Liver (tissue), 9 donors: ENCODE data around the gene PLA2G2F. TPM values are rescaled to one million over a fixed set of nuclear protein-coding genes. Genes with fewer than 3 reads are reported as not detected.
A peak's percentile ranks its signal among the peaks of the same experiment; 100 is the strongest.

Experiments used
- DNase-seq: peaks from one replicate; pipeline ENCODE4 v3.0.0-alpha.2; 2017; ENCODE audit warnings: low spot score
- H3K27ac ChIP-seq, 2 donors: one replicate each; pipeline ENCODE4 v1.7.0; 2013; ENCODE audit warnings: inconsistent platforms in 2 of 2, low read length in 2 of 2, control low read depth in 1 of 2, low read depth in 1 of 2, mild to moderate bottlenecking in 1 of 2
- H3K27me3 ChIP-seq, 4 donors: one replicate each; pipeline versions ENCODE4 v1.6.1 to v1.7.0; 2013; ENCODE audit warnings: low read length in 3 of 4, inconsistent platforms in 1 of 4, mild to moderate bottlenecking in 1 of 4, moderate library complexity in 1 of 4; ENCODE audit not compliant: control insufficient read depth in 4 of 4, insufficient read depth in 4 of 4
- H3K36me3 ChIP-seq, 4 donors: one replicate each; pipeline versions ENCODE4 v1.6.1 to v1.7.0; 2013; ENCODE audit warnings: low read length in 3 of 4, mild to moderate bottlenecking in 3 of 4, low read depth in 1 of 4, moderate library complexity in 1 of 4; ENCODE audit not compliant: control insufficient read depth in 4 of 4, insufficient read depth in 3 of 4
- H3K4me1 ChIP-seq, 4 donors: one replicate each; pipeline versions ENCODE4 v1.6.1 to v1.7.0; 2013; ENCODE audit warnings: low read length in 3 of 4, mild to moderate bottlenecking in 3 of 4, moderate library complexity in 1 of 4; ENCODE audit not compliant: control insufficient read depth in 4 of 4, insufficient read depth in 4 of 4
- H3K4me3 ChIP-seq, 3 donors: one replicate each; pipeline versions ENCODE4 v1.6.1 to v1.7.0; 2013; ENCODE audit warnings: low read length in 3 of 3, control low read depth in 1 of 3, low read depth in 1 of 3, mild to moderate bottlenecking in 1 of 3
- H3K9ac ChIP-seq, 2 donors: one replicate each; pipeline ENCODE4 v1.7.0; 2013; ENCODE audit warnings: low read length in 2 of 2, mild to moderate bottlenecking in 2 of 2, moderate library complexity in 2 of 2, control low read depth in 1 of 2, low read depth in 1 of 2
- H3K9me3 ChIP-seq, 4 donors: one replicate each; pipeline versions ENCODE4 v1.6.1 to v1.7.0; 2013; ENCODE audit warnings: low read length in 3 of 4; ENCODE audit not compliant: control insufficient read depth in 4 of 4
- ATF3 ChIP-seq: IDR thresholded peaks from 2 replicates; pipeline ENCODE4 v1.6.1; 2016; ENCODE audit warnings: antibody characterized with exemption
- CTCF ChIP-seq: fragments of 150-350 bp; IDR thresholded peaks from 2 replicates; pipeline ENCODE4 v1.5.1; 2017; ENCODE audit warnings: improper control_type of control experiment, low read depth, low read length; ENCODE audit not compliant: missing input control
- EGR1 ChIP-seq, 2 donors: IDR thresholded peaks; 2 replicates each; pipeline ENCODE4 v1.6.1; 2016 to 2018; ENCODE audit warnings: antibody characterized with exemption in 2 of 2, low read depth in 2 of 2
- FOXA1 ChIP-seq: IDR thresholded peaks from 2 replicates; pipeline ENCODE4 v1.6.1; 2016; ENCODE audit warnings: antibody characterized with exemption
- FOXA2 ChIP-seq: IDR thresholded peaks from 2 replicates; pipeline ENCODE4 v1.6.1; 2016; ENCODE audit warnings: antibody characterized with exemption
- GABPA ChIP-seq, 2 donors: IDR thresholded peaks in 1 of 2; conservative IDR thresholded peaks in 1 of 2; 2 replicates each; pipeline ENCODE4 v1.6.1; 2016; ENCODE audit warnings: antibody characterized with exemption in 2 of 2, mild to moderate bottlenecking in 1 of 2, moderate library complexity in 1 of 2
- HNF4A ChIP-seq, 2 donors: conservative IDR thresholded peaks; 2 replicates each; pipeline ENCODE4 v1.6.1; 2016; ENCODE audit warnings: antibody characterized with exemption in 2 of 2, mild to moderate bottlenecking in 2 of 2
- HNF4G ChIP-seq: IDR thresholded peaks from 2 replicates; pipeline ENCODE4 v1.6.1; 2016; ENCODE audit warnings: antibody characterized with exemption
- JUND ChIP-seq, 2 donors: IDR thresholded peaks; 2 replicates each; pipeline ENCODE4 v1.6.1; 2016; ENCODE audit warnings: antibody characterized with exemption in 2 of 2
- MAX ChIP-seq: IDR thresholded peaks from 2 replicates; pipeline ENCODE4 v1.6.1; 2016; ENCODE audit warnings: antibody characterized with exemption
- NR2F2 ChIP-seq: IDR thresholded peaks from 2 replicates; pipeline ENCODE4 v1.6.1; 2016; ENCODE audit warnings: antibody characterized with exemption
- RAD21 ChIP-seq, 2 donors: IDR thresholded peaks; 2 replicates each; pipeline ENCODE4 v1.6.1; 2016; ENCODE audit warnings: antibody characterized with exemption in 2 of 2, mild to moderate bottlenecking in 2 of 2
- RXRA ChIP-seq, 2 donors: IDR thresholded peaks; 2 replicates each; pipeline ENCODE4 v1.6.1; 2017 to 2018; ENCODE audit warnings: antibody characterized with exemption in 2 of 2, mild to moderate bottlenecking in 1 of 2
- SP1 ChIP-seq: IDR thresholded peaks from 2 replicates; pipeline ENCODE4 v1.6.1; 2018; ENCODE audit warnings: antibody characterized with exemption, mild to moderate bottlenecking
- TAF1 ChIP-seq: conservative IDR thresholded peaks from 2 replicates; pipeline ENCODE4 v1.6.1; 2016; ENCODE audit warnings: antibody characterized with exemption, mild to moderate bottlenecking
- YY1 ChIP-seq: IDR thresholded peaks from 2 replicates; pipeline ENCODE4 v1.6.1; 2016; ENCODE audit warnings: antibody characterized with exemption, mild to moderate bottlenecking
- ZBTB33 ChIP-seq: IDR thresholded peaks from 2 replicates; pipeline ENCODE4 v1.6.1; 2016; ENCODE audit warnings: antibody characterized with exemption
- WGBS: extraction: QIAGEN DNeasy Blood & Tissue Kit; methylation state at CpG from one replicate; pipeline ENCODE4 v1.1.7; 2013; 5-methylcytosine and 5-hydroxymethylcytosine counted together
- polyA plus RNA-seq, 2 donors: library from polyadenylated mRNA; stranded (reverse) in 1 of 2; unstranded in 1 of 2; fragments of 200-250 nt in 1 of 2; fragments of >200 nt in 1 of 2; fragmentation: Nextera tagmentation in 1 of 2; extraction: Ambion mirVana in 1 of 2; gene quantifications; one replicate each; pipeline versions ENCODE4 v1.2.1 to v1.2.3, GENCODE V29; 2013 to 2015
- total RNA-seq, 2 donors: library from RNA; depleted of rRNA; stranded (reverse); fragments of >200 nt; gene quantifications; one replicate each; pipeline ENCODE4 v1.2.3, GENCODE V29; 2014
- donor health status: healthy.
- donor health status: healthy.
- donor health status: healthy.
- donor health status: healthy.
- donor health status: healthy.

The PLA2G2F gene
- total and polyA plus RNA-seq, 4 donors = under 0.01 TPM; not detected in 3

- TF ChIP-seq NR2F2 = no peak
- TF ChIP-seq ATF3 = no peak
- no peak for TF ChIP-seq GABPA (IDR thresholded peaks at IDR 0.05 in 1 of 2, conservative IDR thresholded peaks at IDR 0.05 in 1 of 2)
- TF ChIP-seq RXRA (IDR thresholded peaks at IDR 0.05) = peak in 1 of 2 donors; percentile 25
- no peak for TF ChIP-seq MAX
- no peak for TF ChIP-seq EGR1 (IDR thresholded peaks at IDR 0.05; ENCODE audit: low read depth in 2 of 2)
- WGBS = 20% methylated on average over 6 of the region's 6 CpGs
- no peaks in the 10 kb centered on the region for H3K36me3 ChIP-seq
- peak overlapping the region; percentile 65 to 86 for H3K27ac ChIP-seq
- peak overlapping the region in 1 of 2 donors; percentile 21 for H3K9ac ChIP-seq
- DNase-seq = no peak
- H3K4me3 ChIP-seq = no peak overlapping the region
- peaks cover 9 to 33% (median 20%) of the 10 kb centered on the region in 4 donors for H3K4me1 ChIP-seq
- no peaks in the 10 kb centered on the region for H3K27me3 ChIP-seq
- no peaks in the 10 kb centered on the region for H3K9me3 ChIP-seq
These were observed 13.9 kb downstream of the PLA2G2F start for GRCh38 chr1:20153000-20153418.

- TF ChIP-seq RXRA (IDR thresholded peaks at IDR 0.05) = peak; percentile 53 to 61
- TF ChIP-seq EGR1 (IDR thresholded peaks at IDR 0.05; ENCODE audit: low read depth in 2 of 2) = no peak
- peak; percentile 9 for TF ChIP-seq ATF3
- no peak for TF ChIP-seq HNF4G
- TF ChIP-seq HNF4A (conservative IDR thresholded peaks at IDR 0.05) = peak; percentile 65 to 70
- peak; percentile 30 for TF ChIP-seq YY1
- TF ChIP-seq GABPA (IDR thresholded peaks at IDR 0.05 in 1 of 2, conservative IDR thresholded peaks at IDR 0.05 in 1 of 2) = no peak
- peak; percentile 58 for TF ChIP-seq NR2F2
- peak; percentile 73 for TF ChIP-seq SP1
- peak in 1 of 2 donors; percentile 42 for TF ChIP-seq RAD21 (IDR thresholded peaks at IDR 0.05)
- Histone ChIP-seq H3K9ac (peak overlapping the region in 1 of 2 donors; percentile 42), H3K36me3 (no peaks in the 10 kb centered on the region), H3K4me1 (peaks cover 9 to 33% (median 20%) of the 10 kb centered on the region in 4 donors), H3K27me3 (no peaks in the 10 kb centered on the region), H3K4me3 (peak overlapping the region in 2 of 3 donors; percentile 24 to 30), H3K9me3 (no peaks in the 10 kb centered on the region), H3K27ac (peak overlapping the region; percentile 69 to 86)
- DNase-seq = no peak
- 35% methylated on average over 18 of the region's 18 CpGs for WGBS
These were observed 15.2 kb downstream of the PLA2G2F start for GRCh38 chr1:20154301-20154831.

- Histone ChIP-seq H3K9me3 (peaks cover 0 to 12% (median under 1%) of the 10 kb centered on the region in 4 donors), H3K4me1 (peaks cover 2 to 16% (median 5%) of the 10 kb centered on the region in 4 donors), H3K4me3 (no peak overlapping the region), H3K27ac (no peak overlapping the region), H3K9ac (no peak overlapping the region), H3K27me3 (no peaks in the 10 kb centered on the region), H3K36me3 (no peaks in the 10 kb centered on the region)
- WGBS = 91% methylated on average over 7 of the region's 7 CpGs
- no peak for TF ChIP-seq ATF3
- TF ChIP-seq JUND (IDR thresholded peaks at IDR 0.05) = no peak
- TF ChIP-seq HNF4G = no peak
- TF ChIP-seq EGR1 (IDR thresholded peaks at IDR 0.05; ENCODE audit: low read depth in 2 of 2) = no peak
- TF ChIP-seq RXRA (IDR thresholded peaks at IDR 0.05) = no peak
- TF ChIP-seq CTCF = no peak
- TF ChIP-seq RAD21 (IDR thresholded peaks at IDR 0.05) = no peak
- TF ChIP-seq ZBTB33 = no peak
- no peak for TF ChIP-seq HNF4A (conservative IDR thresholded peaks at IDR 0.05)
- TF ChIP-seq FOXA2 = no peak
- no peak for TF ChIP-seq GABPA (IDR thresholded peaks at IDR 0.05 in 1 of 2, conservative IDR thresholded peaks at IDR 0.05 in 1 of 2)
- TF ChIP-seq FOXA1 = no peak
- TF ChIP-seq TAF1 = no peak
- no peak for TF ChIP-seq MAX
- no peak for TF ChIP-seq YY1
- no peak for TF ChIP-seq NR2F2
- no peak for DNase-seq
These were observed 19.4 kb downstream of the PLA2G2F start for GRCh38 chr1:20158358-20159070.
